ENCODE measurements around the gene TOR2A. TPM values are rescaled to one million over a fixed set of nuclear protein-coding genes. Genes with fewer than 3 reads are reported as not detected.

TOR2A gene
- total RNA-seq, 1 donor from 2014 or later: 6.4 TPM

GRCh38 chr9:127714951-127715469 is 20.1 kb downstream of the TOR2A start:
- Mint-ChIP-seq H3K27me3 (ENCODE audit: low read depth) (no peaks in the 10 kb centered on the region), H3K4me1 (ENCODE audit: low read depth) (peaks cover 10% of the 10 kb centered on the region), H3K9me3 (ENCODE audit: low read depth) (no peaks in the 10 kb centered on the region), H3K4me3 (ENCODE audit: unreplicated experiment) (peak overlapping the region; percentile 97), H3K36me3 (ENCODE audit: low read depth) (no peaks in the 10 kb centered on the region), H3K27ac (ENCODE audit: unreplicated experiment) (peak overlapping the region; percentile 96)
- TF ChIP-seq CTCF (IDR thresholded peaks at IDR 0.05): no peak
- peak; percentile 87 for DNase-seq (ENCODE audit: low spot score)

- no peak for TF ChIP-seq CTCF (IDR thresholded peaks at IDR 0.05)
- no peak for DNase-seq (ENCODE audit: low spot score)
- H3K4me1 Mint-ChIP-seq (ENCODE audit: low read depth): peaks cover 10% of the 10 kb centered on the region
- peak overlapping the region; percentile 17 for H3K27ac Mint-ChIP-seq (ENCODE audit: unreplicated experiment)
- no peaks in the 10 kb centered on the region for H3K9me3 Mint-ChIP-seq (ENCODE audit: low read depth)
- H3K27me3 Mint-ChIP-seq (ENCODE audit: low read depth): no peaks in the 10 kb centered on the region
- peak overlapping the region; percentile 97 for H3K4me3 Mint-ChIP-seq (ENCODE audit: unreplicated experiment)
- no peaks in the 10 kb centered on the region for H3K36me3 Mint-ChIP-seq (ENCODE audit: low read depth)
Measured at GRCh38 chr9:127714020-127714750, 20.9 kb downstream of the TOR2A start.

GRCh38 chr9:127712867-127713266 is 22.2 kb downstream of the TOR2A start:
- H3K4me3 Mint-ChIP-seq (ENCODE audit: unreplicated experiment): no peak overlapping the region
- H3K27me3 Mint-ChIP-seq (ENCODE audit: low read depth): no peaks in the 10 kb centered on the region
- TF ChIP-seq CTCF (IDR thresholded peaks at IDR 0.05): no peak
- H3K27ac Mint-ChIP-seq (ENCODE audit: unreplicated experiment): no peak overlapping the region
- H3K9me3 Mint-ChIP-seq (ENCODE audit: low read depth): peaks cover 3% of the 10 kb centered on the region
- H3K4me1 Mint-ChIP-seq (ENCODE audit: low read depth): peaks cover 10% of the 10 kb centered on the region
- H3K36me3 Mint-ChIP-seq (ENCODE audit: low read depth): no peaks in the 10 kb centered on the region
- DNase-seq (ENCODE audit: low spot score): no peak

GRCh38 chr9:127712371-127712770 is 22.7 kb downstream of the TOR2A start:
- H3K4me1 Mint-ChIP-seq (ENCODE audit: low read depth): peaks cover 10% of the 10 kb centered on the region
- H3K4me3 Mint-ChIP-seq (ENCODE audit: unreplicated experiment): peak overlapping the region; percentile 19
- no peak for TF ChIP-seq CTCF (IDR thresholded peaks at IDR 0.05)
- no peak for DNase-seq (ENCODE audit: low spot score)
- H3K27ac Mint-ChIP-seq (ENCODE audit: unreplicated experiment): no peak overlapping the region
- no peaks in the 10 kb centered on the region for H3K36me3 Mint-ChIP-seq (ENCODE audit: low read depth)
- peaks cover 3% of the 10 kb centered on the region for H3K9me3 Mint-ChIP-seq (ENCODE audit: low read depth)
- no peaks in the 10 kb centered on the region for H3K27me3 Mint-ChIP-seq (ENCODE audit: low read depth)

GRCh38 chr9:127711831-127712274 is 23.2 kb downstream of the TOR2A start:
- peaks cover 10% of the 10 kb centered on the region for H3K4me1 Mint-ChIP-seq (ENCODE audit: low read depth)
- no peak for DNase-seq (ENCODE audit: low spot score)
- no peaks in the 10 kb centered on the region for H3K36me3 Mint-ChIP-seq (ENCODE audit: low read depth)
- no peak for TF ChIP-seq CTCF (IDR thresholded peaks at IDR 0.05)
- H3K27ac Mint-ChIP-seq (ENCODE audit: unreplicated experiment): no peak overlapping the region
- no peaks in the 10 kb centered on the region for H3K27me3 Mint-ChIP-seq (ENCODE audit: low read depth)
- H3K9me3 Mint-ChIP-seq (ENCODE audit: low read depth): peaks cover 3% of the 10 kb centered on the region
- no peak overlapping the region for H3K4me3 Mint-ChIP-seq (ENCODE audit: unreplicated experiment)
